Natural killer cell (primary cell): ENCODE data around the gene ENTPD7. TPM values are rescaled to one million over a fixed set of nuclear protein-coding genes. Genes with fewer than 3 reads are reported as not detected.

ENCODE experiments used
- ATAC-seq, 3 donors: fragments of 150-1000 bp in 2 of 3; fragments of 200-7000 bp in 1 of 3; cut with Tn5 transposase; 1 replicate in 1 of 3; 2 replicates in 2 of 3; pipeline ENCODE4 v1.10.0; 2021; ENCODE audit warnings: mild to moderate bottlenecking in 2 of 3, moderate library complexity in 2 of 3
- DNase-seq, 2 donors: peaks; one replicate each; pipeline versions ENCODE4 v3.0.0 to v3.0.0-alpha.2; 2013 to 2021; ENCODE audit warnings: mixed read lengths in 1 of 2
- H3K27ac ChIP-seq: one replicate; pipeline ENCODE4 v1.5.1; 2013; ENCODE audit warnings: mild to moderate bottlenecking, low read length
- H3K27me3 ChIP-seq: one replicate; pipeline ENCODE4 v1.6.1; 2013; ENCODE audit warnings: low read length; ENCODE audit not compliant: control insufficient read depth, insufficient read depth
- H3K36me3 ChIP-seq: one replicate; pipeline ENCODE4 v1.6.1; 2013; ENCODE audit warnings: low read length; ENCODE audit not compliant: control insufficient read depth, insufficient read depth
- H3K4me1 ChIP-seq: one replicate; pipeline ENCODE4 v1.6.1; 2013; ENCODE audit warnings: low read length; ENCODE audit not compliant: control insufficient read depth, insufficient read depth
- H3K4me3 ChIP-seq: one replicate; pipeline ENCODE4 v1.5.1; 2013; ENCODE audit warnings: low read length
- H3K9me3 ChIP-seq: one replicate; pipeline ENCODE4 v1.6.1; 2013; ENCODE audit warnings: low read length; ENCODE audit not compliant: control insufficient read depth, insufficient read depth
- H3K27ac Mint-ChIP-seq, 2 donors: one replicate each; pipeline ENCODE4 v1.8.0; 2022; ENCODE audit warnings: mild to moderate bottlenecking in 2 of 2, mixed read lengths in 2 of 2, moderate library complexity in 1 of 2
- H3K27me3 Mint-ChIP-seq, 2 donors: one replicate each; pipeline ENCODE4 v1.8.0; 2022; ENCODE audit warnings: low read depth in 2 of 2, mixed read lengths in 2 of 2
- H3K36me3 Mint-ChIP-seq: one replicate; pipeline ENCODE4 v1.8.0; 2022; ENCODE audit warnings: mixed read lengths
- H3K4me1 Mint-ChIP-seq, 2 donors: one replicate each; pipeline ENCODE4 v1.8.0; 2022; ENCODE audit warnings: mixed read lengths in 2 of 2
- H3K4me3 Mint-ChIP-seq: one replicate; pipeline ENCODE4 v1.8.0; 2022; ENCODE audit warnings: mild to moderate bottlenecking, moderate library complexity, mixed read lengths
- H3K9me3 Mint-ChIP-seq, 2 donors: one replicate each; pipeline ENCODE4 v1.8.0; 2022; ENCODE audit warnings: mixed read lengths in 2 of 2
- WGBS: methylation state at CpG from one replicate; pipeline ENCODE4 v1.1.7; 2013; ENCODE audit warnings: missing lambda C conversion rate; ENCODE audit not compliant: insufficient coverage; 5-methylcytosine and 5-hydroxymethylcytosine counted together
- intact Hi-C: fragments of 100-400 bp; cut with micrococcal nuclease; formaldehyde crosslinking; loops from one replicate; pipeline ENCODE4 v1.14.2; 2022
- total RNA-seq, 4 donors: library from RNA; stranded (reverse); fragments of 120-200 nt in 1 of 4; gene quantifications; one replicate each; pipeline versions ENCODE4 v1.2.3 to v1.2.4, GENCODE V29; 2013 to 2022
- TF ChIP-seq, protein P1 (sequence below): fragments of 200-600 bp; IDR thresholded peaks from one replicate; pipeline ENCODE4 v1.8.0; 2022; ENCODE audit warnings: antibody characterized with exemption

The ENTPD7 gene
- total RNA-seq, 3 donors from 2014 or later (not counting 1 experiment from before 2014, with no cell fraction given), result 3.7 to 6.3 (median 5.6) TPM

- DNase-seq, result no peak
- no peaks in the 10 kb centered on the region for H3K4me1 Mint-ChIP-seq
- H3K36me3 Mint-ChIP-seq, result no peaks in the 10 kb centered on the region
- no peaks in the 10 kb centered on the region for H3K4me1 ChIP-seq
- H3K9me3 ChIP-seq, result no peaks in the 10 kb centered on the region
- ATAC-seq, result no peak
- H3K27ac Mint-ChIP-seq, result no peak overlapping the region
- H3K9me3 Mint-ChIP-seq, result no peaks in the 10 kb centered on the region
- no peak overlapping the region for H3K27ac ChIP-seq
- H3K27me3 Mint-ChIP-seq, result no peaks in the 10 kb centered on the region
- 92% methylated on average over 3 of the region's 3 CpGs for WGBS
- no peak overlapping the region for H3K4me3 Mint-ChIP-seq
- no peak overlapping the region for H3K4me3 ChIP-seq
- intact Hi-C loops, result no loop called here
- peaks cover 12% of the 10 kb centered on the region for H3K36me3 ChIP-seq
- no peaks in the 10 kb centered on the region for H3K27me3 ChIP-seq
- TF ChIP-seq, protein P1, sequence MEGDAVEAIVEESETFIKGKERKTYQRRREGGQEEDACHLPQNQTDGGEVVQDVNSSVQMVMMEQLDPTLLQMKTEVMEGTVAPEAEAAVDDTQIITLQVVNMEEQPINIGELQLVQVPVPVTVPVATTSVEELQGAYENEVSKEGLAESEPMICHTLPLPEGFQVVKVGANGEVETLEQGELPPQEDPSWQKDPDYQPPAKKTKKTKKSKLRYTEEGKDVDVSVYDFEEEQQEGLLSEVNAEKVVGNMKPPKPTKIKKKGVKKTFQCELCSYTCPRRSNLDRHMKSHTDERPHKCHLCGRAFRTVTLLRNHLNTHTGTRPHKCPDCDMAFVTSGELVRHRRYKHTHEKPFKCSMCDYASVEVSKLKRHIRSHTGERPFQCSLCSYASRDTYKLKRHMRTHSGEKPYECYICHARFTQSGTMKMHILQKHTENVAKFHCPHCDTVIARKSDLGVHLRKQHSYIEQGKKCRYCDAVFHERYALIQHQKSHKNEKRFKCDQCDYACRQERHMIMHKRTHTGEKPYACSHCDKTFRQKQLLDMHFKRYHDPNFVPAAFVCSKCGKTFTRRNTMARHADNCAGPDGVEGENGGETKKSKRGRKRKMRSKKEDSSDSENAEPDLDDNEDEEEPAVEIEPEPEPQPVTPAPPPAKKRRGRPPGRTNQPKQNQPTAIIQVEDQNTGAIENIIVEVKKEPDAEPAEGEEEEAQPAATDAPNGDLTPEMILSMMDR, result no peak
Observed at GRCh38 chr10:99678921-99679320, 19.6 kb downstream of the ENTPD7 start.

GRCh38 chr10:99681553-99681952 lies 22.2 kb downstream of the ENTPD7 start:
- no peak overlapping the region for H3K27ac ChIP-seq
- Mint-ChIP-seq H3K9me3 (no peaks in the 10 kb centered on the region), H3K36me3 (no peaks in the 10 kb centered on the region), H3K27me3 (no peaks in the 10 kb centered on the region), H3K27ac (no peak overlapping the region), H3K4me3 (no peak overlapping the region), H3K4me1 (no peaks in the 10 kb centered on the region)
- no peaks in the 10 kb centered on the region for H3K9me3 ChIP-seq
- ATAC-seq, result no peak
- no peak overlapping the region for H3K4me3 ChIP-seq
- H3K36me3 ChIP-seq, result peaks cover 12% of the 10 kb centered on the region
- TF ChIP-seq, protein P1, result no peak
- WGBS, result 76% methylated on average over 4 of the region's 4 CpGs
- intact Hi-C loops, result no loop called here
- H3K27me3 ChIP-seq, result no peaks in the 10 kb centered on the region
- no peaks in the 10 kb centered on the region for H3K4me1 ChIP-seq
- no peak for DNase-seq

DNA sequence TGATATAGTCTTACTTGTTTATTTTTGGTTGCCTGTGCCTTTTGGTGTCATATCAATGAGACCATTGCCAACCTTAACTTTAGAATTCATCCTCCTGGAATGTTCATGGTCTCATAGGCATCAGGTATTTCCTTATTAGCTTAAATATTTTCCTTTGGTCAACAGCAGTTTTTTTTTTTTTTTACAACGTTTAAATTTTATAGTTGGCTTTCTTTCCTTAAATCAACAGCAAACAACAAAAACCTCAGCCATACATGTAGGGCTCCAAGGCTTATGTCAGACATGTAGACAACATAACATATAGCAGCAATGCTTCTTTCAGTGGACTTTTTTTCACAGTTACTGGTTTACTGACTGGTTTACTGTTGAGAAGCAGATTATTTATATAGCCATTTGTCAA lies 22.7 kb downstream of the ENTPD7 start:
- H3K36me3 Mint-ChIP-seq, result no peaks in the 10 kb centered on the region
- ATAC-seq, result no peak
- WGBS, result 17% methylated on average over 1 of the region's 1 CpG
- no peak for DNase-seq
- TF ChIP-seq, protein P1, result no peak
- Histone ChIP-seq H3K4me3 (no peak overlapping the region), H3K27ac (no peak overlapping the region), H3K36me3 (peaks cover 12% of the 10 kb centered on the region), H3K27me3 (no peaks in the 10 kb centered on the region), H3K9me3 (no peaks in the 10 kb centered on the region), H3K4me1 (no peaks in the 10 kb centered on the region)
- intact Hi-C loops, result no loop called here
- no peaks in the 10 kb centered on the region for H3K9me3 Mint-ChIP-seq
- H3K27me3 Mint-ChIP-seq, result no peaks in the 10 kb centered on the region
- H3K4me1 Mint-ChIP-seq, result no peaks in the 10 kb centered on the region
- no peak overlapping the region for H3K27ac Mint-ChIP-seq
- no peak overlapping the region for H3K4me3 Mint-ChIP-seq

- H3K4me1 Mint-ChIP-seq, result no peaks in the 10 kb centered on the region
- H3K36me3 Mint-ChIP-seq, result no peaks in the 10 kb centered on the region
- H3K27ac Mint-ChIP-seq, result no peak overlapping the region
- Histone ChIP-seq H3K27ac (no peak overlapping the region), H3K9me3 (no peaks in the 10 kb centered on the region), H3K27me3 (no peaks in the 10 kb centered on the region), H3K36me3 (peaks cover 10% of the 10 kb centered on the region), H3K4me3 (no peak overlapping the region), H3K4me1 (no peaks in the 10 kb centered on the region)
- intact Hi-C loops, result no loop called here
- no CpG with 5 or more reads among the region's 1 CpG for WGBS
- TF ChIP-seq, protein P1, result no peak
- DNase-seq (peak in 1 of 2 donors; percentile 11), ATAC-seq (no peak)
- H3K4me3 Mint-ChIP-seq, result no peak overlapping the region
- no peaks in the 10 kb centered on the region for H3K27me3 Mint-ChIP-seq
- no peaks in the 10 kb centered on the region for H3K9me3 Mint-ChIP-seq
Observed at GRCh38 chr10:99682752-99683151, 23.4 kb downstream of the ENTPD7 start.
